GM10248 (cell line): ENCODE data around the gene MPZ.

Experiments
- CTCF ChIA-PET: fragments of 300-600 bp; sonication (Branson Sonifier 250); formaldehyde crosslinking; extraction: SDS; loops from one replicate; lab custom pipeline; 2021; ENCODE audit warnings: antibody characterized with exemption; lab: Yijun Ruan, JAX
- POLR2A ChIA-PET: fragments of 350-650 bp; sonication (Branson Sonifier 250); formaldehyde crosslinking; extraction: SDS; loops from one replicate; lab custom pipeline; 2020; ENCODE audit warnings: antibody characterized with exemption; lab: Yijun Ruan, JAX
- DNase-seq: peaks from one replicate; pipeline ENCODE4 v3.0.0; 2012; ENCODE audit errors: extremely low spot score
- CTCF ChIP-seq: IDR thresholded peaks from 2 replicates; pipeline ENCODE4 v1.5.1; 2012; ENCODE audit warnings: mild to moderate bottlenecking, low read depth; ENCODE audit errors: extremely low read depth, missing control alignments, control extremely low read depth

Gene MPZ

GRCh38 chr1:161304927-161305866 lies 4.6 kb downstream of the MPZ start:
- ChIA-PET POLR2A (no interaction called here), CTCF (interaction anchor here (0.8 to 5.0 kb wide), 9 partner anchors 14 to 103 kb away, joined by 3 to 34 read pairs (median 4); partner anchors contain the start of genes NDUFS2 and TOMM40L)
- peak; percentile 32 for DNase-seq
- no peak for TF ChIP-seq CTCF

- CTCF ChIA-PET: interaction anchor here (0.9 kb wide), 1 partner anchor 9 kb away, joined by 3 read pairs; no protein-coding TSS in a partner anchor
- no peak for DNase-seq
- TF ChIP-seq CTCF: no peak
- POLR2A ChIA-PET: no interaction called here
Observed at GRCh38 chr1:161300478-161300877, 9.3 kb downstream of the MPZ start.

- TF ChIP-seq CTCF: no peak
- DNase-seq: no peak
- ChIA-PET CTCF (interaction anchor here (0.9 kb wide), 1 partner anchor 8 kb away, joined by 3 read pairs; no protein-coding TSS in a partner anchor), POLR2A (no interaction called here)
Observed at GRCh38 chr1:161299347-161299746, 10.4 kb downstream of the MPZ start.

GRCh38 chr1:161298116-161298515 lies 11.7 kb downstream of the MPZ start:
- peak; percentile 66 for DNase-seq
- TF ChIP-seq CTCF: no peak
- CTCF ChIA-PET: interaction anchor here (1.2 kb wide), 1 partner anchor 22 kb away, joined by 3 read pairs; no protein-coding TSS in a partner anchor
- POLR2A ChIA-PET: no interaction called here

GRCh38 chr1:161297415-161297814 lies 12.4 kb downstream of the MPZ start:
- TF ChIP-seq CTCF: no peak
- ChIA-PET POLR2A (no interaction called here), CTCF (interaction anchor here (1.2 kb wide), 1 partner anchor 22 kb away, joined by 3 read pairs; no protein-coding TSS in a partner anchor)
- DNase-seq: no peak

GRCh38 chr1:161290779-161291178 lies 19.0 kb downstream of the MPZ start:
- no peak for TF ChIP-seq CTCF
- ChIA-PET CTCF (interaction anchor here (0.6 to 7.3 kb wide), 40 partner anchors 8 to 125 kb away, joined by 3 to 119 read pairs (median 5); partner anchors contain the start of genes APOA2, NDUFS2, PCP4L1 and PPOX), POLR2A (no interaction called here)
- DNase-seq: no peak
